Activated T-helper 2 cell treated with anti-CD3 and anti-CD28 coated beads, Interferon-gamma antibody, Interleukin-2, Interleukin-4, amounts not matched to agents 10 μg/mL and 5 μg/mL and 100 μg/mL, durations not matched to agents 14 hours and 24 hours and 36 hours (primary cell): ENCODE data around the gene KIF26B. TPM values are rescaled to one million over a fixed set of nuclear protein-coding genes. Genes with fewer than 3 reads are reported as not detected.

ENCODE experiments used
- DNase-seq: peaks from one replicate; pipeline ENCODE4 v3.0.0; 2021; ENCODE audit warnings: low spot score
- H3K27ac Mint-ChIP-seq: one replicate; pipeline ENCODE4 v1.8.0; 2021; ENCODE audit warnings: mixed read lengths
- H3K27me3 Mint-ChIP-seq: one replicate; pipeline ENCODE4 v1.8.0; 2021; ENCODE audit warnings: low read depth, mixed read lengths
- H3K36me3 Mint-ChIP-seq: one replicate; pipeline ENCODE4 v1.8.0; 2021; ENCODE audit warnings: low read depth, mixed read lengths
- H3K4me1 Mint-ChIP-seq: one replicate; pipeline ENCODE4 v1.8.0; 2021; ENCODE audit warnings: low read depth, mixed read lengths
- H3K4me3 Mint-ChIP-seq: one replicate; pipeline ENCODE4 v1.8.0; 2021; ENCODE audit warnings: low read depth, mild to moderate bottlenecking, moderate library complexity, mixed read lengths
- H3K9me3 Mint-ChIP-seq: one replicate; pipeline ENCODE4 v1.8.0; 2021; ENCODE audit warnings: mixed read lengths
- intact Hi-C: fragments of 100-400 bp; cut with micrococcal nuclease; formaldehyde crosslinking; loops from one replicate; pipeline ENCODE4 v1.15.1; 2023
- total RNA-seq: library from RNA; stranded (reverse); gene quantifications from 2 replicates; pipeline ENCODE4 v1.2.3, GENCODE V29; 2022

Gene KIF26B
- total RNA-seq, 1 donor from 2014 or later, result 0.37 TPM

- no peaks in the 10 kb centered on the region for H3K36me3 Mint-ChIP-seq
- no peak for DNase-seq
- H3K4me3 Mint-ChIP-seq, result no peak overlapping the region
- no peak overlapping the region for H3K27ac Mint-ChIP-seq
- intact Hi-C loops, result no loop called here
- no peaks in the 10 kb centered on the region for H3K9me3 Mint-ChIP-seq
- H3K27me3 Mint-ChIP-seq, result no peaks in the 10 kb centered on the region
- H3K4me1 Mint-ChIP-seq, result no peaks in the 10 kb centered on the region
Measured at GRCh38 chr1:245247356-245247755, 92.6 kb downstream of the KIF26B start.

DNA sequence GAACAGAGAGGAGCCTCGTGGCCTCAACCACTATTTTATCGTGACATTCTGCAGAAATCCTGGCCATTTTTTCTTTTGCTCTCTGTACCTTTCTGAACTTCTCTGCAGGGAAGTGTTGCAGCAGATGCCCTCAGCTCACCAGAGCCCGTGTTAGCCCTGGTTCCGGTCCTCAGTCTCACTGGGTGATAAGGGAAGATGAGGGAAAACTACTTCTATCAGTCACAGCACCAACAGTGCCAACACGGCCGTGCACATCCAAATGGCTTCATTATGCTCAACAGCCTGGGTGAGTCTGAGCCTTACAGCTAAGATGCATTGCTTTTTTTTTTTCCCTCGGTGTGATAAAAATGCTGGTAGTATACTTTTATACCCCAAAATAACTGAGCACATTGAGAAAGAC lies 93.0 kb downstream of the KIF26B start:
- no peak overlapping the region for H3K4me3 Mint-ChIP-seq
- DNase-seq, result no peak
- no peaks in the 10 kb centered on the region for H3K36me3 Mint-ChIP-seq
- no peaks in the 10 kb centered on the region for H3K27me3 Mint-ChIP-seq
- no peaks in the 10 kb centered on the region for H3K9me3 Mint-ChIP-seq
- H3K4me1 Mint-ChIP-seq, result no peaks in the 10 kb centered on the region
- intact Hi-C loops, result no loop called here
- no peak overlapping the region for H3K27ac Mint-ChIP-seq

GRCh38 chr1:245248231-245248731 lies 93.5 kb downstream of the KIF26B start:
- no peak overlapping the region for H3K27ac Mint-ChIP-seq
- no peak for DNase-seq
- no peaks in the 10 kb centered on the region for H3K9me3 Mint-ChIP-seq
- H3K27me3 Mint-ChIP-seq, result no peaks in the 10 kb centered on the region
- no peaks in the 10 kb centered on the region for H3K4me1 Mint-ChIP-seq
- H3K4me3 Mint-ChIP-seq, result no peak overlapping the region
- intact Hi-C loops, result no loop called here
- no peaks in the 10 kb centered on the region for H3K36me3 Mint-ChIP-seq

DNA sequence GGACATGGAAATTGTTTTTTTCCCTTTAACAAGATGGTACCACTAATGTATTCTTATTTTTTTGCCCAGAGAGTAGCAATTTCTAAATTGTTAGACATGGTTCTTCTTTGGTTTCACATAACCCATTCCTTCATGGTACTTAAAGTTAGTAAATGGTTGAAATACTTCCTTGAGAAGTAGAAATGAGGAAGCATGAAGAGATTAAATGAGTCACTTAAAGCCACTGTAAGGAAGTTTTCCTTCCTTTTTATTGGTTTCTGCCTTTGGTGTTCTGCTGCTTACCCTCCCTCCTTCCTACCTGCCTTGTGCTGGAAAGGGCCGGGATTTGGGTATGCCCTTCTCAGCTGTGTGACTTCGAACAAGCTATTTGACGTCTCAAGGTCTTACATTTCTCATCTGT lies 101.0 kb downstream of the KIF26B start:
- no peak for DNase-seq
- Mint-ChIP-seq H3K27me3 (no peaks in the 10 kb centered on the region), H3K4me1 (no peaks in the 10 kb centered on the region), H3K27ac (no peak overlapping the region), H3K9me3 (no peaks in the 10 kb centered on the region), H3K4me3 (no peak overlapping the region), H3K36me3 (no peaks in the 10 kb centered on the region)
- intact Hi-C loops, result no loop called here

- Mint-ChIP-seq H3K9me3 (no peaks in the 10 kb centered on the region), H3K4me1 (no peaks in the 10 kb centered on the region), H3K27me3 (no peaks in the 10 kb centered on the region), H3K4me3 (no peak overlapping the region), H3K36me3 (no peaks in the 10 kb centered on the region), H3K27ac (no peak overlapping the region)
- no peak for DNase-seq
- intact Hi-C loops, result no loop called here
Measured at GRCh38 chr1:245256528-245256927, 101.7 kb downstream of the KIF26B start.

GRCh38 chr1:245258271-245258920 lies 103.6 kb downstream of the KIF26B start:
- no peak overlapping the region for H3K27ac Mint-ChIP-seq

DNA sequence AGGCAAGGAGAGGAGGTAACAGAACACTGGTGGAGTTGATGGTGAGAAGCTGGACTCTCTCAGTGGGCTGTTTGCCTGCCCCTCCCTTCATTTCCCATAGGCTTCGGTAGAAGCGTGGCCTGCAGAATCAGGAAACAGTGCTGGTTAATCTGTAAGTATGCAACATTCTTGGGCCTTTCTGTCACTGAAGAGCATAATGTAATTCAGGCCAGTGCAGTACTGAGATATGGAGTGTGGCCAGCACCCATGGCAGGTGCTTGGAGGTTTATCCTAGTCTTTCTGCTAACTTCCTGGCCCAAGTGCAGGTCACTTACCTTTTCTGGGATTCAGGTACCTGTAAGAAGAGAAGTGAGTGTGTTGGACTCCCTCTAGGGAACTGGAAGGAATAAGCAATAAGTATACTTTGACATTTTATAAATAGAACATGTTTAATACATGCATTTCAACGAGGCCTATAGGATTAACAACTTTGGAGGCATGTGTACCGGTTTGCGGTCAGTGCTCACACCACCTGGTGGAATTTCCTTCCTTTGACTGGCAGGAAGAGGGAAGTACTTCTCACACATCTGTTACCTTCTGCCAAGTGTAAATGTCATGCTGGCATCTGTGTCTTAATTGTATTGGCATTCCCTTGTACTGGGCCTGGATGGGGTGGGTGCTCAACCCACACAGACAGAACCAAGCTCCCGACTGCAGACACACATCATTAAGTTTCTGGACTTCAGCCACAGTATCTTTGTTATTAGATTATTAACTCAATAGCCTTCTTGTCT lies 105.5 kb downstream of the KIF26B start:
- Mint-ChIP-seq H3K4me1 (no peaks in the 10 kb centered on the region), H3K27ac (no peak overlapping the region), H3K9me3 (no peaks in the 10 kb centered on the region), H3K4me3 (no peak overlapping the region), H3K27me3 (no peaks in the 10 kb centered on the region), H3K36me3 (no peaks in the 10 kb centered on the region)
- DNase-seq, result no peak
- intact Hi-C loops, result no loop called here

More at GRCh38 chr1:245258271-245258920, 103.6 kb downstream of the KIF26B start:
- intact Hi-C loops, result no loop called here
- no peak overlapping the region for H3K4me3 Mint-ChIP-seq
- no peaks in the 10 kb centered on the region for H3K4me1 Mint-ChIP-seq
- DNase-seq, result no peak
- H3K9me3 Mint-ChIP-seq, result no peaks in the 10 kb centered on the region
- H3K27me3 Mint-ChIP-seq, result no peaks in the 10 kb centered on the region
- no peaks in the 10 kb centered on the region for H3K36me3 Mint-ChIP-seq

DNA sequence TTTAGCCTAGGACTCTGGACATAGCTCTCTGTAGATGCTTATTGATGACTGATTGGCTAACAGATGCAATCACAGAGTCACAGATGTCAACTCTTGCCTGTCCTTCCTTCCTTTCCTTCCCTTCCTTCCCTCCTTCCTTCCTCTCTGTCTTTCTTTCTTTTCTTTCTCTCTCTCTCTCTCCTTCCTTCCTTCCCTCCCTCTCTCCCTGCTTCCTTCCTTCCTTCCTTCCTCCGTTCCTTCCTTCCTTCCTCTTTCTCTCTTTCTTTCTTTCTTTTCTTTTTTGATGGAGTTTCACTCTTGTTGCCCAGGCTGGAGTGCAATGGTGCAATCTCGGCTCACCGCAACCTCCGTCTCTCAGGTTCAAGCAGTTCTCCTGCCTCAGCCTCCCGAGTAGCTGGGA lies 106.1 kb downstream of the KIF26B start:
- H3K27me3 Mint-ChIP-seq, result no peaks in the 10 kb centered on the region
- no peaks in the 10 kb centered on the region for H3K4me1 Mint-ChIP-seq
- intact Hi-C loops, result no loop called here

GRCh38 chr1:245261786-245262185 lies 107.0 kb downstream of the KIF26B start:
- Mint-ChIP-seq H3K36me3 (no peaks in the 10 kb centered on the region), H3K27me3 (no peaks in the 10 kb centered on the region)

More for the DNA sequence above, 106.1 kb downstream of the KIF26B start:
- H3K4me3 Mint-ChIP-seq, result no peak overlapping the region
- no peaks in the 10 kb centered on the region for H3K36me3 Mint-ChIP-seq
- H3K27ac Mint-ChIP-seq, result no peak overlapping the region
- H3K9me3 Mint-ChIP-seq, result no peaks in the 10 kb centered on the region
- no peak for DNase-seq

DNA sequence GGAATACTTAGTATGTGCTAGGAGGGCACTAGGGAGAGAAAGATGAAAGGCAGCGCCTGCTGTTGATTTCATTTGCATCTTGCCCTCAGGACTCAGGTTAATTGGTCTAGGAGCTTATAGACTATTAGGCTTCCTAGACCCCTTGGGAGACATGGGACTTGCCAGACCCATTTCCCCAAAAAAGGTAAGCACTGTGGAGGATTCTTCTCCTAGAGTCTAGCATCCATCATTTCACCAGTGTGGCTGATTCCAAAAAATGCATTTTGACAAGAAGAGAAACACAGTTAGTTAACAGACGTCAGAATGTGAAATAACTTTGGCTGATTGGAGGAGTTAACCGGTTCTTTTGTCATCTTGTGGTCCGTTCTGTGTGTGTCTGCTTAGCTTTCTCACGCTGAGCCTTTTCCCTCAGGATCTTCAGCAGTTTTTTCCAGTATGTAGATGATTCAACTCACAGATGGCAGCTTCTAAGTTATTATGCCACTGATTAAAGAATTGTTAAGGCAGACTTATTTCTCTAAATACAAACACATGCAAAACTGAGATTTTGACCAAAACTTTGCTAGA lies 108.8 kb downstream of the KIF26B start:
- Mint-ChIP-seq H3K4me3 (no peak overlapping the region), H3K27me3 (no peaks in the 10 kb centered on the region), H3K27ac (no peak overlapping the region), H3K9me3 (no peaks in the 10 kb centered on the region), H3K4me1 (no peaks in the 10 kb centered on the region), H3K36me3 (no peaks in the 10 kb centered on the region)
- no peak for DNase-seq
- intact Hi-C loops, result no loop called here

More at GRCh38 chr1:245261786-245262185, 107.0 kb downstream of the KIF26B start:
- intact Hi-C loops, result no loop called here
- Mint-ChIP-seq H3K4me3 (no peak overlapping the region), H3K4me1 (no peaks in the 10 kb centered on the region), H3K27ac (no peak overlapping the region), H3K9me3 (no peaks in the 10 kb centered on the region)
- DNase-seq, result no peak

DNA sequence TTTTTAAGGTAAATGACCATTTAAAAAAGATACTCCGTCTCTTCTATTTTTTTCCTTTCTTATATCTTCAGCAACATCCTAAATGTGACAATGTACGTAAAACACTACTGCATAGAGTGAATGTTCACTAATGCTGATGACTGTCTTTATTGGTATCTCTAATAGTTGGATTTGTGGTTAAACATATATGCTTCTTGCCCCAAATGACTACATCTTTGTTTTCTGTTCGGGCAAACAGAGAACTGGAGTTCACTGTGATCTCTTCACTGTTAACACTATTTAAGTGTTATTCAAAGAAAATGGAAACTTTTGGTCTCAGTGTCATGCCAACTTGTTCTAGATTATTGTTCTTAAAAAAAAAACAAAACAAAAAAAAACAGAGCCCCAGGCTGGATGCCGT lies 109.4 kb downstream of the KIF26B start:
- H3K4me1 Mint-ChIP-seq, result no peaks in the 10 kb centered on the region
- no peaks in the 10 kb centered on the region for H3K9me3 Mint-ChIP-seq

GRCh38 chr1:245266105-245266504 lies 111.3 kb downstream of the KIF26B start:
- intact Hi-C loops, result no loop called here
- Mint-ChIP-seq H3K9me3 (no peaks in the 10 kb centered on the region), H3K4me3 (no peak overlapping the region), H3K27ac (no peak overlapping the region), H3K4me1 (no peaks in the 10 kb centered on the region), H3K27me3 (peaks cover 1% of the 10 kb centered on the region), H3K36me3 (no peaks in the 10 kb centered on the region)
- no peak for DNase-seq

More for the DNA sequence above, 109.4 kb downstream of the KIF26B start:
- H3K36me3 Mint-ChIP-seq, result no peaks in the 10 kb centered on the region
- no peak overlapping the region for H3K4me3 Mint-ChIP-seq
- no peaks in the 10 kb centered on the region for H3K27me3 Mint-ChIP-seq
- DNase-seq, result no peak
- no peak overlapping the region for H3K27ac Mint-ChIP-seq
- intact Hi-C loops, result no loop called here

DNA sequence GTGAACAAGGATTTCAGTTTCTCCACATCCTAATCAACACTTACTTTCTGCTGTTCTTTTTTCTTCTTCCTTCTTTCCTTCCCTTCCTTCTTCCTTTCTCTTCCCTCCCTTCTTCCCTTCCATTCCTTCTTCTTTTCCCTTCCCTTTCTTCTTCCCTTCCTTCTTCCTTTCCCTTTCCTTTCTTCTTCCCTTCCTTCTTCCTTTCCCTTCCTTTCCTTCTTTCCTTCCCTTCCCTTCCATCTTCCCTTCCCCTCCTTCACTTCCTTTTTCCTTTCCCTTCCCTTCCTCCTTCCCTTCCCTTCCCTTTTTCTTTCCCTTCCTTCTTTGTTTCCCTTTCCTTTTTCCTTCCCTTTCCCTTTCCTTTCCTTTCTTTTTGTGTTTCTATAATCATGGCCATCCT lies 115.3 kb downstream of the KIF26B start:
- intact Hi-C loops, result no loop called here
- H3K4me1 Mint-ChIP-seq, result no peaks in the 10 kb centered on the region
- H3K4me3 Mint-ChIP-seq, result no peak overlapping the region
- H3K36me3 Mint-ChIP-seq, result no peaks in the 10 kb centered on the region
- H3K27ac Mint-ChIP-seq, result no peak overlapping the region
- no peaks in the 10 kb centered on the region for H3K9me3 Mint-ChIP-seq
- peaks cover 1% of the 10 kb centered on the region for H3K27me3 Mint-ChIP-seq
- no peak for DNase-seq
